ENCODE data around the gene CENPL. TPM values are rescaled to one million over a fixed set of nuclear protein-coding genes. Genes with fewer than 3 reads are reported as not detected.
"Not testable (repeated sequence)": the region's sequence is repeated elsewhere in the genome, so short reads cannot be mapped to it uniquely, and the experiment has no call there.

CENPL gene
- total and polyA plus RNA-seq, 9 of the 15 experiments (the other 6 are each of a cell fraction or from before 2014, with no cell fraction given) = 33.0 to 52.7 (median 39.7) TPM

DNA sequence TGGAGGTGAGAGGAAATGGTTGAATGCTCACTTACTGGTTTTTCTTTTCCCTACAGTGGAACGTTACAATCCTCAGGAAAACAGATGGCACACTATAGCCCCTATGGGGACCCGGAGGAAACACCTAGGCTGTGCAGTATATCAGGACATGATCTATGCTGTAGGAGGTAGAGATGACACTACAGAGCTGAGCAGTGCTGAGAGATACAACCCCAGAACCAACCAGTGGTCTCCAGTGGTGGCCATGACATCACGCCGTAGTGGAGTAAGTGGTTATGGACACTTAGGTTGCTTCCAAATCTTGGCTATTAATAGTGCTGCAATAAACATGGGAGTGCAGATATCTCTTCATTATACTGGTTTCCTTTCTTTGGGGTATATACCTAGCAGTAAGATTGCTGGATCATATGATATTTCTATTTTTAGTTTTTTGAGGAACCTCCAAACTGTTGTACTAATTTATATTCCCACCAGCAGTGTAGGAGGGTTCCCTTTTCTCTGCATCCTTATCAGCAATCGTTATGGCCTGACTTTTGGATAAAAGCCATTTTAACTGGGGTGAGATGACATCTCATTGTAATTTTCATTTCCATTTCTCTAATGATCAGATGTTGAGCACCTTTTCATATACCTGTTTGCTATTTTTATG is 49.0 kb downstream of the CENPL start (continued):
- TF ChIP-seq SPI1 (IDR thresholded peaks at IDR 0.05; ENCODE audit: borderline replicate concordance, low read depth, low read length) (peak; percentile 41; the same call in 1 of the 2 replicates), CHCHD3 (CRISPR knock-in tag; IDR thresholded peaks at IDR 0.05) (no peak)

DNA sequence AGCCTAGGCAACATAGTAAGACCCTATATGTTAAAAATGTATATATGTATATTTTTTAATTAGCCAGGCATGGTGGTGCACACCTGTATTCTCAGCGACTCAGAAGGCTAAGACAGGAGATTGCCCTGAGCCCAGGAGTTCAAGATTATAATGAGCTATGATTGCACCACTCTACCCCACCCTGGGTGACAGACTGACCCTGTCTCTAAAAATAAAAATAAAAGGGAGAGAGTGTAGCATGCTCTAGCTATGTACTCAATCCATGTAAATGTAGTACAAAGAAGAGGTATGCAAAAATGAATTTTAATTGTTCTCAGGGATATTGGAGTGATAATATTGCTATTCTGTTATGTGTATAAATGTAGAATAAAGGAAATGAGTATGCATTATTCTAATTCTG is 53.1 kb downstream of the CENPL start:
- intact Hi-C loops (cut with micrococcal nuclease) (no loop called here), in situ Hi-C loops (cut with MboI) (no loop called here)
- WGBS (ENCODE audit: insufficient coverage, low coverage, missing lambda C conversion rate) = 87% methylated on average over 1 of the region's 1 CpG
- H3K4me2 ChIP-seq (ENCODE audit: insufficient read depth, low read length) = no peak overlapping the region
- no peaks in the 10 kb centered on the region for H3K27me3 ChIP-seq (ENCODE audit: control insufficient read depth in 2 of 2, insufficient read depth in 2 of 2, low read length in 2 of 2)
- peak; percentile 25; the same call in 2 of the 3 replicates for ATAC-seq
- no peaks in the 10 kb centered on the region for H3K4me1 ChIP-seq (replicated peaks in 1 of 2; ENCODE audit: control insufficient read depth in 2 of 2, insufficient read depth in 2 of 2, low read length in 2 of 2)
- POLR2A ChIA-PET = no interaction called here
- no peak overlapping the region for H3K4me3 ChIP-seq
- no TSS peak for BruUV-seq (replicated peaks)
- no peak overlapping the region for H3K9ac ChIP-seq (ENCODE audit: insufficient read depth in 1 of 2, low read depth in 2 of 2, low read length in 2 of 2)
- no peak for DNase-seq (ENCODE audit: extremely low read depth in 1 of 4, low spot score in 3 of 4)
- H3K9me3 ChIP-seq (replicated peaks; ENCODE audit: control insufficient read depth, insufficient read depth, low read depth, low read length) = no peaks in the 10 kb centered on the region; the same call in 1 of the 2 replicates
- peaks cover 43% of the 10 kb centered on the region for H3K36me3 ChIP-seq (ENCODE audit: control insufficient read depth, insufficient read depth, low read length)
- H3K27ac ChIP-seq (ENCODE audit: extremely low read depth, low read depth, low read length) = no peak overlapping the region
- no peak for FAIRE-seq
- no peaks in the 10 kb centered on the region for H3K9me1 ChIP-seq (ENCODE audit: control insufficient read depth, insufficient read depth, low read length)
- CTCF ChIA-PET (ENCODE audit: low intra/inter-chr PET ratio) = no interaction called here
- no peak overlapping the region for H2AFZ ChIP-seq (ENCODE audit: low read depth, low read length)
- H4K20me1 ChIP-seq (replicated peaks; ENCODE audit: control insufficient read depth, insufficient read depth, low read length) = no peaks in the 10 kb centered on the region
- TF ChIP-seq, protein P1, sequence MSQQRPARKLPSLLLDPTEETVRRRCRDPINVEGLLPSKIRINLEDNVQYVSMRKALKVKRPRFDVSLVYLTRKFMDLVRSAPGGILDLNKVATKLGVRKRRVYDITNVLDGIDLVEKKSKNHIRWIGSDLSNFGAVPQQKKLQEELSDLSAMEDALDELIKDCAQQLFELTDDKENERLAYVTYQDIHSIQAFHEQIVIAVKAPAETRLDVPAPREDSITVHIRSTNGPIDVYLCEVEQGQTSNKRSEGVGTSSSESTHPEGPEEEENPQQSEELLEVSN (IDR thresholded peaks at IDR 0.05; ENCODE audit: borderline replicate concordance in 1 of 2, extremely low read depth in 1 of 2, insufficient read depth in 1 of 2, insufficient read length in 1 of 2, low read depth in 1 of 2, low read length in 1 of 2, poor library complexity in 1 of 2, severe bottlenecking in 1 of 2) = no peak
- no peaks in the 10 kb centered on the region for H3K79me2 ChIP-seq (ENCODE audit: control insufficient read depth, insufficient read depth, low read length)

DNA sequence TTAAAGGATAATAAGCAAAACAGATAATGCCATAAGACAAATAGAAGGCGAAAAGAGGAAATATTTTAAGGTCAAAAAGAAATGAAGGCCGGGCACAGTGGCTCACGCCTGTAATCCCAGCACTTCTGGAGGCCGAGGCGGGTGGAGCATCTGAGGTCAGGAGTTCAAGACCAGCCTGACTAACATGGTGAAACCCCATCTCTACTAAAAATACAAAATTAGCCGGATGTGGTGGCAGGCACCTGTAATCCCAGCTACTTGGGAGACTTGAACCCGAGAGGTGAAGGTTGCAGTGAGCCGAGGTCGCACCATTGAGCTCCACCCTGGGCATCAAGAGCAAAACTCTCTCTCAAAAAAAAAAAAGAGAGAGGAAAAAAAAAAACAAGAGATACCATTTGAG is 54.4 kb downstream of the CENPL start:
- DNase-seq (ENCODE audit: extremely low read depth in 1 of 4, low spot score in 3 of 4); intact Hi-C loops (cut with micrococcal nuclease); H3K9ac ChIP-seq (ENCODE audit: insufficient read depth in 1 of 2, low read depth in 2 of 2, low read length in 2 of 2); H3K4me3 ChIP-seq; H3K4me1 ChIP-seq (replicated peaks in 1 of 2; ENCODE audit: control insufficient read depth in 2 of 2, insufficient read depth in 2 of 2, low read length in 2 of 2); H2AFZ ChIP-seq (ENCODE audit: low read depth, low read length); H3K27ac ChIP-seq (ENCODE audit: extremely low read depth, low read depth, low read length); H3K4me2 ChIP-seq (ENCODE audit: insufficient read depth, low read length); H3K9me1 ChIP-seq (ENCODE audit: control insufficient read depth, insufficient read depth, low read length); H3K9me3 ChIP-seq (replicated peaks; ENCODE audit: control insufficient read depth, insufficient read depth, low read depth, low read length); H3K27me3 ChIP-seq (ENCODE audit: control insufficient read depth in 2 of 2, insufficient read depth in 2 of 2, low read length in 2 of 2); BruUV-seq (replicated peaks); ATAC-seq; FAIRE-seq; CTCF ChIA-PET (ENCODE audit: low intra/inter-chr PET ratio); H3K79me2 ChIP-seq (ENCODE audit: control insufficient read depth, insufficient read depth, low read length); in situ Hi-C loops (cut with MboI); H4K20me1 ChIP-seq (replicated peaks; ENCODE audit: control insufficient read depth, insufficient read depth, low read length); POLR2A ChIA-PET: not testable (repeated sequence)
- peaks cover 34% of the 10 kb centered on the region for H3K36me3 ChIP-seq (ENCODE audit: control insufficient read depth, insufficient read depth, low read length)
- 82% methylated on average over 9 of the region's 9 CpGs for WGBS (ENCODE audit: insufficient coverage, low coverage, missing lambda C conversion rate)
